ENCODE measurements around the gene TUBGCP5.

The TUBGCP5 gene

GRCh38 chr15:22962611-22963010 is 76.8 kb downstream of the TUBGCP5 start:
- Histone ChIP-seq H3K9ac (ENCODE audit: insufficient read length) (no peak overlapping the region), H3K36me3 (ENCODE audit: insufficient read depth, low read length) (no peaks in the 10 kb centered on the region), H3K4me3 (no peak overlapping the region), H3K9me3 (ENCODE audit: low read depth, low read length) (no peaks in the 10 kb centered on the region), H3K27ac (no peak overlapping the region)
- no peak for DNase-seq (ENCODE audit: low read depth, low spot score)
- TF ChIP-seq EZH2 (IDR thresholded peaks at IDR 0.05), result no peak
- TF ChIP-seq POLR2AphosphoS5 (IDR thresholded peaks at IDR 0.05; ENCODE audit: borderline replicate concordance, low read depth, low read length), result no peak
- no peak for TF ChIP-seq FOXP2 (optimal IDR thresholded peaks at IDR 0.05; ENCODE audit: control extremely low read depth, extremely low read length, insufficient read depth)

DNA sequence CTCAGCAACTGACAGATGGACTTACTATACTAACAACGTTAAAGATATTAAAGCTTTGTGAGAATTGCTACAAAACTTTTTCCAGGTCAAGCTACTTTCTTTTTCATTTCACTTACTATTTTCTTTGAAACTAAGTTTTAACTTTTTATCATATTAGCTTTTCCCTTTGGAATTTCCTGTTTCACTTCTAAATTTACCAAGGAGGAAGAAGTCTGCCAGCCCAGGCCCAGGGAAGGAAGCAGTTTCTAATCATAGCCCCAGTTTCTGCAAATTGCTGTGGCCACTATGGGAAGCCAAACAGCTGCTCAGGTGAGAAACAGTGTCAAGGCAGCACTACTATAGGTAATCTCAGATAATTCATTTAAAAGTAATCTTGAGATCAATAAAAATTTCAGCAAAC is 77.6 kb downstream of the TUBGCP5 start:
- Histone ChIP-seq H3K36me3 (ENCODE audit: insufficient read depth, low read length) (no peaks in the 10 kb centered on the region), H3K9ac (ENCODE audit: insufficient read length) (no peak overlapping the region), H3K27ac (peak overlapping the region; percentile 35; the same call in 1 of the 2 replicates), H3K4me3 (no peak overlapping the region), H3K9me3 (ENCODE audit: low read depth, low read length) (no peaks in the 10 kb centered on the region)
- DNase-seq (ENCODE audit: low read depth, low spot score), result no peak
- TF ChIP-seq FOXP2 (optimal IDR thresholded peaks at IDR 0.05; ENCODE audit: control extremely low read depth, extremely low read length, insufficient read depth) (no peak), POLR2AphosphoS5 (IDR thresholded peaks at IDR 0.05; ENCODE audit: borderline replicate concordance, low read depth, low read length) (no peak), EZH2 (IDR thresholded peaks at IDR 0.05) (no peak)

DNA sequence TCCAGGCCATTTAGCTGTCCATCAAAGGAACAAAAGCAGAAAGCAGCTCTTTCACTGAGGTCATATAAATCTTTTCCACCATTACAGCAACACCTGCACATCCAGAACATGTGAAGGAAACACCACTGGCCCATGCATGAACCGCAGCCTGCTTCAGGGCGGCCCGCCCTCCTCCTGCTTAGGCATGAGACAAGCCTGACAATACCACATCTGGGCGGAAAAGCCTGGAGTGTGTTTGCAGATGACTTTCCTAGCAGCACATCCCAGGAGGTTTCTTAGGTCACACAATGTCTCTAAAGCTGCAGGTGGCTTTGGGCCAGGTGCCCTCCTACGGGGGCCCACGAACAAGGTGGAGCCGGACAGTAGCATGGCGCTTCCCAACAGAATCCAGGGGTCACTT is 78.8 kb downstream of the TUBGCP5 start:
- Histone ChIP-seq H3K9me3 (ENCODE audit: low read depth, low read length) (no peaks in the 10 kb centered on the region), H3K4me3 (no peak overlapping the region), H3K9ac (ENCODE audit: insufficient read length) (no peak overlapping the region), H3K36me3 (ENCODE audit: insufficient read depth, low read length) (no peaks in the 10 kb centered on the region), H3K27ac (no peak overlapping the region)
- TF ChIP-seq EZH2 (IDR thresholded peaks at IDR 0.05) (no peak), FOXP2 (optimal IDR thresholded peaks at IDR 0.05; ENCODE audit: control extremely low read depth, extremely low read length, insufficient read depth) (no peak), POLR2AphosphoS5 (IDR thresholded peaks at IDR 0.05; ENCODE audit: borderline replicate concordance, low read depth, low read length) (no peak)
- DNase-seq (ENCODE audit: low read depth, low spot score), result no peak

DNA sequence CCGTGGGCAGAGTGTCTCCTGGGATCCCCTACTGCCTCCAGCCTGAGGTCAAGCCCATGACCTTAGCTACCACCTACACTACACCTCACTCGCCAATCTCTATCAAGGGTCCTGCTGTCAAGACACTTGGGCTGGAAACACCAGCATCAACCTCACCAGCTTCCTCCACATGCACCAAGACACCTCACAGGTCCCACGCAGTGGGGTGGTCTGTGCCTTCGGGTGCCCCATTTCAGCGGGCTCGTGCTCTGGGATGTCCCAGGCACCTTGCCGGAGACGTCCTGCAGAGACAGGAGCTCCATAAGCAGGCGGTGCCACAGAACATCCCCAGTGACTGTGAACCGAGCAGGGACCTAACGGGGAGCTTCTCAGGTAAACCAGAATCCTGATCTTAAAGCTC is 79.2 kb downstream of the TUBGCP5 start:
- Histone ChIP-seq H3K36me3 (ENCODE audit: insufficient read depth, low read length) (no peaks in the 10 kb centered on the region), H3K9ac (ENCODE audit: insufficient read length) (no peak overlapping the region), H3K9me3 (ENCODE audit: low read depth, low read length) (no peaks in the 10 kb centered on the region), H3K4me3 (no peak overlapping the region), H3K27ac (no peak overlapping the region)
- DNase-seq (ENCODE audit: low read depth, low spot score), result no peak
- TF ChIP-seq EZH2 (IDR thresholded peaks at IDR 0.05) (no peak), FOXP2 (optimal IDR thresholded peaks at IDR 0.05; ENCODE audit: control extremely low read depth, extremely low read length, insufficient read depth) (no peak), POLR2AphosphoS5 (IDR thresholded peaks at IDR 0.05; ENCODE audit: borderline replicate concordance, low read depth, low read length) (no peak)

DNA sequence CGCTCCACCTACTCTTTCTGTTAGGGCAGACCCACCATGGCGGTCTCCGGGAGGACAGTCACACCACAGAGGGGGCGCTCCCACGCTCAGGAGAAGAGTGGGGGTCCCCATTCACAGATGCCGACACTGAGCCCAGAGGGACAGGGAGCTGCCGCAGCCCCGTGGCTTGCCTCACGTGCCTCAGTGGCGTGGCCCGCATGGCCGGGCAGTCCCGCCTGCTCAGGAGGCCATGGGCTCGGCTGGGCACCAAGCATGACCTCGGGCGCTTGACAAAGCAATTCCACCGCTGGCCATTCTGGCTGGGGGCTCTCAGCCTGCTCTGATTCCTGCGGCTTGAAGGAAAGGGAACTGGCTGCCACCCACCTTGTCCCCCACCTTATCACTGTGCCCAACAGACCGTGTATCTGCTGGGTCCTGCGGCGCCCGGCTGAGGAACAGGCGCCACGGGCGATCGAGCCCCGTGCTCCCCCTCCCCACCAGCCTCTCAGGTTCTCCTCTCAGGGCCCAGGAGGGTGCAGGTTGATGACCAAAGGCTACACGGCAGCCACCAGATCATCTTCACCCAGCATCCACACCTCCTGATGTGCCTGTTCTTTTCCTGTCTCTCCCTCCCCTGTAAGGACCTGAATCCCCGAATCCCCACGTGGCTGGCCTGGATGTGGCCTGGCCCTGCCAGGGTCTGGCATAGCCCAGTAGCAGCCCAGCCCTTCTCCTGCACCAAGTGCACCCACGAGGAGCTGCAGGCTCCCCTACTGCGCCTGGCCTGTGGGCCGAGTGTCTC is 79.9 kb downstream of the TUBGCP5 start:
- TF ChIP-seq FOXP2 (optimal IDR thresholded peaks at IDR 0.05; ENCODE audit: control extremely low read depth, extremely low read length, insufficient read depth) (no peak), POLR2AphosphoS5 (IDR thresholded peaks at IDR 0.05; ENCODE audit: borderline replicate concordance, low read depth, low read length) (no peak), EZH2 (IDR thresholded peaks at IDR 0.05) (no peak)
- Histone ChIP-seq H3K27ac (no peak overlapping the region), H3K9me3 (ENCODE audit: low read depth, low read length) (no peaks in the 10 kb centered on the region), H3K36me3 (ENCODE audit: insufficient read depth, low read length) (no peaks in the 10 kb centered on the region), H3K4me3 (no peak overlapping the region), H3K9ac (ENCODE audit: insufficient read length) (no peak overlapping the region)
- DNase-seq (ENCODE audit: low read depth, low spot score), result no peak

GRCh38 chr15:22958487-22959280 is 80.7 kb downstream of the TUBGCP5 start:
- Histone ChIP-seq H3K9ac (ENCODE audit: insufficient read length) (no peak overlapping the region), H3K36me3 (ENCODE audit: insufficient read depth, low read length) (no peaks in the 10 kb centered on the region), H3K9me3 (ENCODE audit: low read depth, low read length) (no peaks in the 10 kb centered on the region), H3K27ac (no peak overlapping the region), H3K4me3 (no peak overlapping the region)
- no peak for TF ChIP-seq POLR2AphosphoS5 (IDR thresholded peaks at IDR 0.05; ENCODE audit: borderline replicate concordance, low read depth, low read length)
- TF ChIP-seq FOXP2 (optimal IDR thresholded peaks at IDR 0.05; ENCODE audit: control extremely low read depth, extremely low read length, insufficient read depth), result no peak
- no peak for TF ChIP-seq EZH2 (IDR thresholded peaks at IDR 0.05)
- no peak for DNase-seq (ENCODE audit: low read depth, low spot score)

DNA sequence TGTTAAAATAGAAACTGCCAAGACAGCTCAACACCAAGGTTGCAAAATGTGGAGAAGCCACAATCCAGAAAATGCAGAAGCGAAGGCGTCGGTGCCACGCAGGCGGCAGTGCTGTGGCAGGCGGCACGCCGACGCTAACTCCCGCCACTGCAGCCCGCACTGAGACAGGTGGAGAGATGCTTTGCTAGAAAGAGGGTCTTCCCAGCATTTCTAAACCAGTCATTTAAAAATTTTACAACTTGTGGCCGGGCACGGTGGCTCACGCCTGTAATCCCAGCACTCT is 82.5 kb downstream of the TUBGCP5 start:
- H3K36me3 ChIP-seq (ENCODE audit: insufficient read depth, low read length), result no peaks in the 10 kb centered on the region
- H3K27ac ChIP-seq, result no peak overlapping the region
- H3K9ac ChIP-seq (ENCODE audit: insufficient read length), result no peak overlapping the region
- no peaks in the 10 kb centered on the region for H3K9me3 ChIP-seq (ENCODE audit: low read depth, low read length)
- no peak overlapping the region for H3K4me3 ChIP-seq
- TF ChIP-seq FOXP2 (optimal IDR thresholded peaks at IDR 0.05; ENCODE audit: control extremely low read depth, extremely low read length, insufficient read depth), result no peak
- no peak for TF ChIP-seq EZH2 (IDR thresholded peaks at IDR 0.05)
- no peak for TF ChIP-seq POLR2AphosphoS5 (IDR thresholded peaks at IDR 0.05; ENCODE audit: borderline replicate concordance, low read depth, low read length)
- no peak for DNase-seq (ENCODE audit: low read depth, low spot score)

DNA sequence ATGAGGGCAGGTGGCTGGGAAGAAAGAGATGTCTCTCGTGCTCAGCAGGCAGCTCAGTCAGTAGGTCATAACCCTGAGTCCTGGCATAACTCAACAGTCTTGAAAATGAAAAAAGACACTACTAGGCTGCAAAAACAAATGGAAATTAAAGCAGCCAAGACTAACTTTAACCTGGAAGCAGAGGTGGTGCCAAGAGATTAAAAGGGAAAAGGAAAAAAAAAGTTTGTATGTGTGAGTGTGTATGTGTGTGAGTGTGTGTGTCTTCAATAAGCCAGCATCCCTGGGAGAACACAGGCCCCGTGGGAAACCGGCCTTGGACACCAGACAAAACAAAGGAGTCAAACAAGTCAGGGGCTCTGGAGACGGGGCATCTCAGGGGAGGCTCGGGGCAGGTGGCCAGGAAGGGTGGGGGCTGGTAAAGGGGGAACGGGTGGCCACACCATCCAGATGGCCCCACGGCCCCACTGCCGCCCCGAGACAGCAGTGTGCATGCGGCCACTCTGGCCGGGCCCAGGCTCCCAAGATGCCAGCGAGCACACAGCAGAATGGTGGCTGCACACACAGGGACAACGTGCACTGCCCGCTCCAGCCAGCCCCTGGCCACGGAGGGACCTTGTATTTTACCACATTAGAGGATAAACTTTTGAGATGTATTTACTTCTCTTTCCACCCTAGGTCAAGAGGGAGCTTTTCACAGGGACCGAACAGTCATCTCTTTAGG is 83.0 kb downstream of the TUBGCP5 start:
- no peaks in the 10 kb centered on the region for H3K9me3 ChIP-seq (ENCODE audit: low read depth, low read length)
- no peak overlapping the region for H3K9ac ChIP-seq (ENCODE audit: insufficient read length)
- no peaks in the 10 kb centered on the region for H3K36me3 ChIP-seq (ENCODE audit: insufficient read depth, low read length)
- no peak overlapping the region for H3K27ac ChIP-seq
- TF ChIP-seq FOXP2 (optimal IDR thresholded peaks at IDR 0.05; ENCODE audit: control extremely low read depth, extremely low read length, insufficient read depth) (no peak), POLR2AphosphoS5 (IDR thresholded peaks at IDR 0.05; ENCODE audit: borderline replicate concordance, low read depth, low read length) (no peak), EZH2 (IDR thresholded peaks at IDR 0.05) (no peak)
- no peak overlapping the region for H3K4me3 ChIP-seq
- DNase-seq (ENCODE audit: low read depth, low spot score), result no peak
